ENCODE data around the gene GPR137B. TPM values are rescaled to one million over a fixed set of nuclear protein-coding genes. Genes with fewer than 3 reads are reported as not detected.

GPR137B gene
- total RNA-seq, 1 experiment from 2014 or later = 11.4 TPM

GRCh38 chr1:236166041-236166440 is 23.7 kb downstream of the GPR137B start:
- H3K27ac ChIP-seq (ENCODE audit: low read depth, low read length) = no peak overlapping the region
- ChIA-PET RAD21 (ENCODE audit: low non-redundant PET in 1 of 2, low total read pairs in 2 of 2, uncharacterized antibody in 2 of 2, unreplicated experiment in 2 of 2) (no interaction called here), POLR2A (no interaction called here), CTCF (no interaction called here)
- no peaks in the 10 kb centered on the region for H3K4me1 ChIP-seq (ENCODE audit: control insufficient read depth in 1 of 2, insufficient read depth in 2 of 2, low read length in 2 of 2)
- no peaks in the 10 kb centered on the region for H3K27me3 ChIP-seq (ENCODE audit: insufficient read depth, low read length)
- H3K9ac ChIP-seq (ENCODE audit: low read length) = no peak overlapping the region
- TF ChIP-seq YY1 (IDR thresholded peaks at IDR 0.05; ENCODE audit: extremely low read depth, insufficient replicate concordance, low read depth, low read length) = no peak
- TF ChIP-seq EGR1 (IDR thresholded peaks at IDR 0.05; ENCODE audit: low read depth) = no peak
- no peak for TF ChIP-seq JUND (IDR thresholded peaks at IDR 0.05)
- TF ChIP-seq, protein P1, sequence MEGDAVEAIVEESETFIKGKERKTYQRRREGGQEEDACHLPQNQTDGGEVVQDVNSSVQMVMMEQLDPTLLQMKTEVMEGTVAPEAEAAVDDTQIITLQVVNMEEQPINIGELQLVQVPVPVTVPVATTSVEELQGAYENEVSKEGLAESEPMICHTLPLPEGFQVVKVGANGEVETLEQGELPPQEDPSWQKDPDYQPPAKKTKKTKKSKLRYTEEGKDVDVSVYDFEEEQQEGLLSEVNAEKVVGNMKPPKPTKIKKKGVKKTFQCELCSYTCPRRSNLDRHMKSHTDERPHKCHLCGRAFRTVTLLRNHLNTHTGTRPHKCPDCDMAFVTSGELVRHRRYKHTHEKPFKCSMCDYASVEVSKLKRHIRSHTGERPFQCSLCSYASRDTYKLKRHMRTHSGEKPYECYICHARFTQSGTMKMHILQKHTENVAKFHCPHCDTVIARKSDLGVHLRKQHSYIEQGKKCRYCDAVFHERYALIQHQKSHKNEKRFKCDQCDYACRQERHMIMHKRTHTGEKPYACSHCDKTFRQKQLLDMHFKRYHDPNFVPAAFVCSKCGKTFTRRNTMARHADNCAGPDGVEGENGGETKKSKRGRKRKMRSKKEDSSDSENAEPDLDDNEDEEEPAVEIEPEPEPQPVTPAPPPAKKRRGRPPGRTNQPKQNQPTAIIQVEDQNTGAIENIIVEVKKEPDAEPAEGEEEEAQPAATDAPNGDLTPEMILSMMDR (IDR thresholded peaks at IDR 0.05 in 2 of 3, conservative IDR thresholded peaks at IDR 0.05 in 1 of 3; ENCODE audit: borderline replicate concordance in 1 of 3, insufficient read depth in 1 of 3, low read depth in 2 of 3, low read length in 2 of 3) = no peak
- H3K9me2 ChIP-seq (ENCODE audit: insufficient read depth) = no peaks in the 10 kb centered on the region
- no peak overlapping the region for H2AFZ ChIP-seq (ENCODE audit: low read depth, low read length, poor library complexity, severe bottlenecking)
- intact Hi-C loops (cut with micrococcal nuclease) = no loop called here
- no peak for ATAC-seq
- no TSS peak for BruUV-seq (replicated peaks)
- no peaks in the 10 kb centered on the region for H3K36me3 ChIP-seq (ENCODE audit: control insufficient read depth in 1 of 2, insufficient read depth in 2 of 2, low read length in 2 of 2)
- no peak overlapping the region for H3K4me2 ChIP-seq (ENCODE audit: low read length)
- DNase-seq (ENCODE audit: low read depth, low spot score) = no peak
- no peak overlapping the region for H3K4me3 ChIP-seq (replicated peaks in 1 of 2; ENCODE audit: low read depth in 1 of 2, low read length in 2 of 2)
- no peaks in the 10 kb centered on the region; a peak in 1 of 4 replicates for H3K9me3 ChIP-seq (ENCODE audit: control insufficient read depth in 1 of 2, insufficient read depth in 1 of 2, low read depth in 1 of 2, low read length in 2 of 2)
- no peaks in the 10 kb centered on the region for H4K20me1 ChIP-seq (ENCODE audit: insufficient read depth)
- no peaks in the 10 kb centered on the region for H3K79me2 ChIP-seq (ENCODE audit: insufficient read depth, low read length)

- Histone ChIP-seq H3K27me3 (ENCODE audit: insufficient read depth, low read length) (no peaks in the 10 kb centered on the region), H3K27ac (ENCODE audit: low read depth, low read length) (no peak overlapping the region), H3K4me2 (ENCODE audit: low read length) (no peak overlapping the region), H3K4me1 (ENCODE audit: control insufficient read depth in 1 of 2, insufficient read depth in 2 of 2, low read length in 2 of 2) (no peaks in the 10 kb centered on the region), H4K20me1 (ENCODE audit: insufficient read depth) (no peaks in the 10 kb centered on the region), H2AFZ (ENCODE audit: low read depth, low read length, poor library complexity, severe bottlenecking) (no peak overlapping the region), H3K36me3 (ENCODE audit: control insufficient read depth in 1 of 2, insufficient read depth in 2 of 2, low read length in 2 of 2) (no peaks in the 10 kb centered on the region), H3K4me3 (replicated peaks in 1 of 2; ENCODE audit: low read depth in 1 of 2, low read length in 2 of 2) (no peak overlapping the region), H3K9me3 (ENCODE audit: control insufficient read depth in 1 of 2, insufficient read depth in 1 of 2, low read depth in 1 of 2, low read length in 2 of 2) (no peaks in the 10 kb centered on the region), H3K79me2 (ENCODE audit: insufficient read depth, low read length) (no peaks in the 10 kb centered on the region), H3K9ac (ENCODE audit: low read length) (no peak overlapping the region), H3K9me2 (ENCODE audit: insufficient read depth) (no peaks in the 10 kb centered on the region)
- POLR2A ChIA-PET = no interaction called here
- no peak for DNase-seq (ENCODE audit: low read depth, low spot score)
- BruUV-seq (replicated peaks) = no TSS peak
- TF ChIP-seq EGR1 (IDR thresholded peaks at IDR 0.05; ENCODE audit: low read depth) (no peak), SIN3A (IDR thresholded peaks at IDR 0.05; ENCODE audit: low read depth) (no peak), ZFX (IDR thresholded peaks at IDR 0.05) (no peak), SP1 (IDR thresholded peaks at IDR 0.05; ENCODE audit: low read depth) (no peak), CEBPB (IDR thresholded peaks at IDR 0.05; ENCODE audit: low read depth) (no peak), ELF1 (IDR thresholded peaks at IDR 0.05; ENCODE audit: borderline replicate concordance, low read depth) (no peak)
- TF ChIP-seq, protein P1 (IDR thresholded peaks at IDR 0.05 in 2 of 3, conservative IDR thresholded peaks at IDR 0.05 in 1 of 3; ENCODE audit: borderline replicate concordance in 1 of 3, insufficient read depth in 1 of 3, low read depth in 2 of 3, low read length in 2 of 3) = no peak
- TF ChIP-seq, protein P2, sequence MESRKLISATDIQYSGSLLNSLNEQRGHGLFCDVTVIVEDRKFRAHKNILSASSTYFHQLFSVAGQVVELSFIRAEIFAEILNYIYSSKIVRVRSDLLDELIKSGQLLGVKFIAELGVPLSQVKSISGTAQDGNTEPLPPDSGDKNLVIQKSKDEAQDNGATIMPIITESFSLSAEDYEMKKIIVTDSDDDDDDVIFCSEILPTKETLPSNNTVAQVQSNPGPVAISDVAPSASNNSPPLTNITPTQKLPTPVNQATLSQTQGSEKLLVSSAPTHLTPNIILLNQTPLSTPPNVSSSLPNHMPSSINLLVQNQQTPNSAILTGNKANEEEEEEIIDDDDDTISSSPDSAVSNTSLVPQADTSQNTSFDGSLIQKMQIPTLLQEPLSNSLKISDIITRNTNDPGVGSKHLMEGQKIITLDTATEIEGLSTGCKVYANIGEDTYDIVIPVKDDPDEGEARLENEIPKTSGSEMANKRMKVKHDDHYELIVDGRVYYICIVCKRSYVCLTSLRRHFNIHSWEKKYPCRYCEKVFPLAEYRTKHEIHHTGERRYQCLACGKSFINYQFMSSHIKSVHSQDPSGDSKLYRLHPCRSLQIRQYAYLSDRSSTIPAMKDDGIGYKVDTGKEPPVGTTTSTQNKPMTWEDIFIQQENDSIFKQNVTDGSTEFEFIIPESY (IDR thresholded peaks at IDR 0.05; ENCODE audit: extremely low read depth, insufficient replicate concordance, low read length) = no peak
- no peak for ATAC-seq
- CTCF ChIA-PET = interaction anchor here (0.6 kb wide), 1 partner anchor 632 kb away, joined by 3 read pairs; no protein-coding TSS in a partner anchor
- intact Hi-C loops (cut with micrococcal nuclease) = no loop called here
- RAD21 ChIA-PET (ENCODE audit: low non-redundant PET in 1 of 2, low total read pairs in 2 of 2, uncharacterized antibody in 2 of 2, unreplicated experiment in 2 of 2) = no interaction called here
These were observed 24.8 kb downstream of the GPR137B start for GRCh38 chr1:236167154-236167553.

Measured in HCT116 (cell line).